AG09309 (cell line): Measurements from ENCODE around the gene HTD2.

Source experiments
- DNase-seq: peaks from one replicate; pipeline ENCODE4 v3.0.0-alpha.2; 2010; ENCODE audit warnings: low read depth
- H3K4me3 ChIP-seq: 2 replicates; pipeline ENCODE4 v1.5.1; 2011; ENCODE audit warnings: mild to moderate bottlenecking, low read depth, low read length, moderate library complexity; ENCODE audit not compliant: control insufficient read depth
- CTCF ChIP-seq: IDR thresholded peaks from 2 replicates; pipeline ENCODE4 v1.5.1; 2011; ENCODE audit warnings: mild to moderate bottlenecking, low read depth, low read length, inconsistent platforms; ENCODE audit not compliant: insufficient read depth, control insufficient read depth; ENCODE audit errors: missing control alignments

HTD2 gene

DNA sequence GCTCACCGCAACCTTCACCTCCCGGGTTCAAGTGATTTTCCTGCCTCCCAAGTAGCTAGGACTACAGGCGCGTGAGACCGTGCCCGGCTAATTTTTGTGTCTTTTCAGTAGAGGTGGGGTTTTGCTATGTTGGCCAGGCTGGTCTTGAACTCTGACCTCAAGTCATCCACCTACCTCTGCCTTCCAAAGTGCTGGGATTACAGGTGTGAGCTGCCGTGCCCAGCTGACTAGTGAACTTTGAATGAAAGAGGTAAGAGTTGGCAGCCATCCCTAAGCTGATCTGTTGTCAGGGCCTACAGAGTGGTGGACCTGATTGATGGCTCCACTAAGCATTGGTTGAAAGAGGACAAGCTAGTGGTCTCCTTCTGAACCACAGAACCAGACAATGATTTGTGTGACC, 41.7 kb downstream of the HTD2 start:
- DNase-seq = no peak
- no peak for TF ChIP-seq CTCF
- H3K4me3 ChIP-seq = no peak overlapping the region

DNA sequence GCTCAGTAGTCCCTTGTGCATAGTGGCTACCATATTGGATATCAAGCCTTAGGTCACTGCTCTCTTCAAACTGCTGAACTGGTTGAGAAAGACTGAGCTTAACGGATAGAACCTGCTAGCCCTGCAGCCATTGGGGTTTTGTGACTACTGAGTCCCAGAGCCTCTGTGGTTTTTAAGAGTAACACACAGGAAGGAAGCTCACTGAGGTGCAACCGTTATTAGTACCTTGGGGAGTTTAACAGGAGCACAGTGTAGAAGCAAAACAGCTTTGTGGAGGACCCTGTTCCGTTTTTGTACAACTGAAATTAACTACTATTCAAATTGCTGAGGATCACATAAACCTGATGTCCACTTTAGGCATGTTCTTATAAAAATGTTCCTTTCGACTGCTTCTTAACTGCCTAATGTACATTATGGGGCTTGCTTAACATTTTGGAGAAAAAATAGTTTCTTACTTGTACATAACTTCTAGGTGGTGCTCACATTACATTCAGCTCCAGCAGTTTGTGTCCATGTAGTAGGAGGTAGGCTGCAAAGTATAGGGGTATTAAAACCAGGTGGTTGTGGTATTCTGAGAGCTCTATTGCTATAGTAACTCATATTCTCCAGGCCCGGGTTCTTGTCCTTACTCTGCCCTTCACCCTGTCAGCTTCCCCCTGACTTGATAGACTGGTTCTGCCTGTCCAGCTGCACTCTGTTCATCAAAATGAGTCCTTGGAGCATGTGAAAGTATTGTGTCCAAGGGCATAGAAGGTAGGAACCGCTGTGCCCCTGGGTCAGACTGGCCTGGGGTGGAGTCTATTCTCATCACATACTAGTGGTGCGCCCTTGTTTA, 43.7 kb downstream of the HTD2 start:
- no peak for TF ChIP-seq CTCF
- no peak overlapping the region for H3K4me3 ChIP-seq
- no peak for DNase-seq

GRCh38 chr3:58350627-58351013, 44.3 kb downstream of the HTD2 start:
- DNase-seq = no peak
- H3K4me3 ChIP-seq = no peak overlapping the region
- no peak for TF ChIP-seq CTCF

- TF ChIP-seq CTCF = no peak
- no peak for DNase-seq
- no peak overlapping the region for H3K4me3 ChIP-seq
Observed at GRCh38 chr3:58351920-58352319, 45.6 kb downstream of the HTD2 start.

DNA sequence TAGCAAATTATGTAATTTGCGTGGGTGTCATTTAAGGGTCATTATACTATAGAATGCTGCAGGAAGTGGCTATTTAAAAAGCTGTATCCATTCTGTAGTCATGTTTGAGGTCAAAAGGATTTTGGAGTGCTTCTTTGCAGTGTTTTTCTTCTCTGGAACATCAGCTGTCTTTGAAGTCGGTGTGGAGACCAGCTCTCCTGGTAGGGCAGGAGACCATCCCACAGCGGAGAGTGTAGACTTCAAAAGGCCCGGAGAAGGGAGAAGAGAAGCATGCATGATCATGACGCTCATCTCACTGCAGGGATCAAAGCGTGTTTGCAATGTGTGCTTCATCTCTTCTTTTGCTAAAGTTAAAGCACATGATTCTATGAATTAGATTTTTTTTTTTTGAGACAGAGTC, 46.3 kb downstream of the HTD2 start:
- H3K4me3 ChIP-seq = no peak overlapping the region
- no peak for TF ChIP-seq CTCF
- DNase-seq = no peak

DNA sequence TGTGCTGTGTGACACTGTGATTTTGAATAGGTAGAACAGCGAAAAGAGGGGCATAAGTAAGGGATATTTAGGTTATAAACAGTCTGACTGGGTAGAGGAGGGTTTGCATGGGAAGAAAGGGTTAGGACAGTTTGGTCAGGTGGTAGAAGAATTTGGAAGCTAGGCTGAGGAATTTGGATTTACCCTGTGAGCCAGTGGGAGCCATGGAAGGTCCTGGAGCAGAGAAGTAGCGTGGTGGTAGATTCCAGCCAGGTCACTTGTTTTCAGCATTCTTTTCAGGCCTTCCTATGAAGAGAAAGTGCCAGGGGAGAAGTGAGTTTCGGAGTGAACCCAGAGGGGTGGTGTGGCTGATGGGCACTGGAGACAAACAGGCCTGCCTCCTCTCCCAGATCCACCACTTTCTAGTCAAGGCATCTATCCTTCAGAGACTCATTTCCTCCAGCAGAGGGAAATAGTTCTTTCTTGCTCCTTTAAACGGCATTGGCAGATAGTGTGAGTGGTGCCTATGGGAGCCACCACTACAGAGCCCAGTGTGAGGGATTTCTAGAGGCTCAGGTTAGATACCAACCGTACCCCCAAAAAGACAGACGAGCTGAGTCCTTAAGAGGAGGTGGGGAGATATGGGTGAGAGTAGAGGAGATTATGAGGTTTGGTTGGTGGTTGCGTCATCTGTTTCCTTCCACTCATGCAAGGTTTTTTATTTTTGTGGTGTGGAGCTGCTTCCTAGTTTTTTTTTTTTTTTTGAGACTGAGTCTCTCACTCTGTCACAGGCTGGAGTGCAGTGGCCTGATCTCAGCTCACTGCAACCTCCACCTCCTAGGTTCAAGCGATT, 47.6 kb downstream of the HTD2 start:
- no peak for DNase-seq
- H3K4me3 ChIP-seq = no peak overlapping the region
- no peak for TF ChIP-seq CTCF
